ENCODE measurements around the gene WWOX.

WWOX gene

DNA sequence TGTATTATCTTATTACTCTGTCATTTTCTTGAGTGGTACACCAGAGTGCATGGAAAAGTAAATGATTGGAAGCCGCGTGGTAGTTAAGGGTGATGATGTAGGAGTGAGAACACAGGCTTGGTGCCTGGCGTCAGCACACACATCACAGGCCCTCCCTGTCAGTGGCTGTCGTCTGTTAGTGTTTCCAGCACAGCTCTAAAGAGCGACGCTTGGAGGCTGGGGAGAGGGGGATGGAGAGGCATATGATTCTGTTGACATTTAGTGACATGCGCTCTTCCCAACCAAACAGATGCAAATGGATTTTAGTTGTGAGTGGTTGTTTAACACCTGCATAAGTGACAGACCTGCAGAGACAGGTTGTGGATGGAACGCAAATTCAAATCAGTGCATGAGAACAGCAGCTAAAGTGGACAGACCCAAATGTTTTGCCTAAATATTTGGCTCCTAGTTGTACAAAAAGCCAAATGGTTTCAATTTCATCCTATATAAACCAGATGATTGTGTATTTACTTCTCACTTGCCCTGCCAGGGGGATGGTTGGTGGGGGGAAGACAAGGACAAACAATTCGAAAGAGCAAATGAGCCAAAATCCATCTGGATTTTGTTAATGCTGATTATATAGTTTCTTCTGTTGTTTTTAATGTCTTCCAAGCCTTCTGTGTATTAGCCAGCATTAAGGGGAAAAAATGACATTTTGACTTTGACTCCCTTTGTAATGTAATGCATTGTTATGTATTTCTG, 222.3 kb downstream of the WWOX start:
- TF ChIP-seq POLR2A (IDR thresholded peaks at IDR 0.05; ENCODE audit: low read length) (no peak), GATA1 (IDR thresholded peaks at IDR 0.05; ENCODE audit: low read depth, low read length) (no peak)
- no peak for DNase-seq

DNA sequence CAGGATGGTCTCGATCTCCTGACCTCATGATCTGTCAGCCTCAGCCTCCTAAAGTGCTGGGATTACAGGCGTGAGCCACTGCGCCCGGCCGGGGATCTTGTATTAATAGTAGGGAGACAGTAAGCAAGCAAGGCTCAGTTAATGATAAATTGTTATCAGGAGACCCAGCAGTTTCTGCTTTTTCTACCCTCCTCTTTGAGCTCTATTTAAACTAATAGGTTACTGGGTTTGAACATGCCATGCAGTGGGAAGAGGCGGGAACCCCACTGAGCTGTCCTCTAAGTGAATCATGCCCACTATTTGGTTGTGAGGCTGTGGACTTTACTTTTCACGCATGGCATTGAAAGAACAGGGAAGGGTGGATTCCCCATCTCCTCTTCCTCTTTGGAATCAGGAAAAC, 223.9 kb downstream of the WWOX start:
- TF ChIP-seq GATA1 (IDR thresholded peaks at IDR 0.05; ENCODE audit: low read depth, low read length): no peak
- no peak for TF ChIP-seq POLR2A (IDR thresholded peaks at IDR 0.05; ENCODE audit: low read length)
- DNase-seq: no peak

DNA sequence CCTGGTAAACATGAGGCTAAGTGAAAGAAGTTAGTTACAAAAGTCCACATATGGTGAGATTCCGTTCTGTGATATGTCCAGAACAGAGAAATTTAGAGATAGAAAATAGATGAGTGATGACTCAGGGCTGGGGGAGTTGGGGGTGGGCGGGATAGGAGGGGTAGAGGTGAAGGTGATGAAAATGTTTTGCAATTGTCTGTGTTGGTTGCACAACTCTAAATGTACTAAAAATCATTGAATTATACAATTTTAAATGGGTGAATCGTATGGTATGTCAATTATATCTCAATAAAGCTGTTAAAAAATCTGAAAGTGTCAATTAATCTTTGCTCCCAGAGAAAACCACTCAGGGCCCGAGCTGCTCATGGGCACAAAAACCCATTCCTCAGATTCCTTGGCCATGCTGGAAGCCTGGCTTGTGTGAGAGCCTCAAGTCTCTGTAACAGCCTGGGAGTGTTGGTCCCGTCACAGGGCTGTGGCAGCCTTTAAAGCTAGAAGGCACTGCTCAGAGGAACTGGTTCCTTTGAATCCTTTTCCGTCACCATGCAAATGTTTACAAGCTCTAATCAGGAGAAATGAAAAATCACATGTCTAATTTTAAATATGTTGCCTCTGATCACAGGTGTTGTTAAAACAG, 225.3 kb downstream of the WWOX start:
- no peak for DNase-seq
- TF ChIP-seq GATA1 (IDR thresholded peaks at IDR 0.05; ENCODE audit: low read depth, low read length) (no peak), POLR2A (IDR thresholded peaks at IDR 0.05; ENCODE audit: low read length) (no peak)

DNA sequence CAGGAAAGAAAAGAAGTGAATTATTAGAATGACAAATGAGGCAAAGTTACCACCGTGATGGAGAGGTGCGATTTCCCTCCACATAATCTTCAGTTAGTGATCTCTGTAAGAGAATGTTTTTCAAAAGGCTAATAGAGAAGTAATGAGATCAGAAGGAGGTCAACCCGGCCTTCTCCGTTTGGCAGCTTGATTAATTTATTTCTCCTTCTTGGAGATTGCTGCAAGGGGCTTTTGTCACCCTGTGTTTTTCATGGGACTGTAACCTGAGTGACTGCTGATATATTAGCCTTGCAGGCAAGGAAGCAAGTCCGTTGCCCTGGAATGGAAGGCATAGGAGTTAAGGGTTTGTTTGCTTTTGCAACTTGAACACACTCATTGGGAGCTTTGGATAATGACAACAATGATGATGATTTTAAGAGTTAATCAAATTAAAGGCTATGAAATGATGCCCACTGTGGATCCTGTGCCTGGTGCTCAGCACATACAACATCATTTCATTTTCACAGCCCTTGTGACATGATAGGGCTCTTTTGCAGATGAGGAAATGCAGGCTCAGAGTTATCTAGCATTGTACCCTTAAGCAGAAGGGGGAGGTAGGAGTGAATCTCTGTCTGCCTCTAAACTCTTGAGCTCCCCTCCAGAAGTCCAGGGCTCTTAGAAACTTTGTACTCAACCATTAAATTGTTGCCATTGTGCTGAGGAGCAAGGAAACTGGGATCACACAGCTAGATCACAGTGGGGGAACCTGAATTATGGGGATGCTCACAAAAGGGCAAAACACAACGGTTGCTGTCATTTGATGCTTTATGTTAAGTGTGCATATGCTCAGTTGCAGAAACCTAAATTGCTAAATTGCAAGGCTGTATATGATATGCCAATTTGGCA, 226.3 kb downstream of the WWOX start:
- TF ChIP-seq GATA1 (IDR thresholded peaks at IDR 0.05; ENCODE audit: low read depth, low read length) (no peak), POLR2A (IDR thresholded peaks at IDR 0.05; ENCODE audit: low read length) (no peak)
- no peak for DNase-seq

DNA sequence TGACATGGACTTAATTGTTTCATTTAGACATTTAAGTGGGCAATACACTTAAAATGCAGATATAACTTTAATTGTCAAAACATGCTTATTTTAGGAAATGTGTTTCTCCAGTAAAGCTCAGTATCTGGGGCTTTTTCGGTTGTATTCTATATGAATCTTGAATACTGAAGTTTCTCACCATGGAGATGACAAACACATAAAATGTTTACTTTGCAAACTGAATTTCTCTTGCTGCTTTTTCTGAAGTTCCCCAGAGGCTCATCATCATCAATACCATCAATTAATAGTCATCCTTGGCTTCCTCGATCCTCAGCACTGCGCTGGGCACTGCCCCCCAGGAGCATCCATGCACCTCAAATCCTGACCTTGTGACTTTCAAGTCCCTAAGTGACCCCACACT, 227.3 kb downstream of the WWOX start:
- TF ChIP-seq POLR2A (IDR thresholded peaks at IDR 0.05; ENCODE audit: low read length) (no peak), GATA1 (IDR thresholded peaks at IDR 0.05; ENCODE audit: low read depth, low read length) (no peak)

GRCh38 chr16:78331731-78332130, 232.3 kb downstream of the WWOX start:
- TF ChIP-seq POLR2A (IDR thresholded peaks at IDR 0.05; ENCODE audit: low read length) (no peak), GATA1 (IDR thresholded peaks at IDR 0.05; ENCODE audit: low read depth, low read length) (no peak)
- DNase-seq: no peak

More for the DNA sequence above, 227.3 kb downstream of the WWOX start:
- no peak for DNase-seq

DNA sequence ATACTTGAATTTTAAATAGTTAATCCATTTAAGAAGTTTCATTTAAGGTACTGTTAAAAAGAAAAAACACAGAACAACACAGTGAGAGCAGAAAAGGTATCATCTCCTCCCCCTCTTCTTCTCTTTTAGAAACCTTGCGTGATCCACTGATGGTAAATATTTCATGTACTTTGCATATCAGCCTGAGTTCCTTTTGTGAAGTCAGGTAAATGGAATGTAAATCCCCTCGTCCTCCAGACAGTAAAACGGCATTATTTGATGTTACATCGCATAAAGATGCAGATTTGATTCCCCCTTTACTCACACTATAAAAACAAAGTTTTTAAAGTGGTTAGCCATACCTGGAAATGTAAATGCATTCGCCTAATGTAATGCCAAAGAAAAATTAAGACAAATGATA, 234.4 kb downstream of the WWOX start:
- no peak for DNase-seq
- TF ChIP-seq GATA1 (IDR thresholded peaks at IDR 0.05; ENCODE audit: low read depth, low read length) (no peak), POLR2A (IDR thresholded peaks at IDR 0.05; ENCODE audit: low read length) (no peak)

GRCh38 chr16:78340590-78340989, 241.1 kb downstream of the WWOX start:
- DNase-seq: no peak
- TF ChIP-seq POLR2A (IDR thresholded peaks at IDR 0.05; ENCODE audit: low read length) (no peak), GATA1 (IDR thresholded peaks at IDR 0.05; ENCODE audit: low read depth, low read length) (no peak)

- no peak for DNase-seq
- no peak for TF ChIP-seq POLR2A (IDR thresholded peaks at IDR 0.05; ENCODE audit: low read length)
- no peak for TF ChIP-seq GATA1 (IDR thresholded peaks at IDR 0.05; ENCODE audit: low read depth, low read length)
Measured at GRCh38 chr16:78348068-78348467, 248.6 kb downstream of the WWOX start.

- DNase-seq: no peak
- no peak for TF ChIP-seq GATA1 (IDR thresholded peaks at IDR 0.05; ENCODE audit: low read depth, low read length)
- TF ChIP-seq POLR2A (IDR thresholded peaks at IDR 0.05; ENCODE audit: low read length): no peak
Measured at GRCh38 chr16:78348886-78349285, 249.4 kb downstream of the WWOX start.

- DNase-seq: no peak
- TF ChIP-seq POLR2A (IDR thresholded peaks at IDR 0.05; ENCODE audit: low read length): no peak
- no peak for TF ChIP-seq GATA1 (IDR thresholded peaks at IDR 0.05; ENCODE audit: low read depth, low read length)
Measured at GRCh38 chr16:78352184-78352583, 252.7 kb downstream of the WWOX start.

- no peak for TF ChIP-seq POLR2A (IDR thresholded peaks at IDR 0.05; ENCODE audit: low read length)
- no peak for TF ChIP-seq GATA1 (IDR thresholded peaks at IDR 0.05; ENCODE audit: low read depth, low read length)
- DNase-seq: no peak
Measured at GRCh38 chr16:78353640-78354275, 254.3 kb downstream of the WWOX start.

DNA sequence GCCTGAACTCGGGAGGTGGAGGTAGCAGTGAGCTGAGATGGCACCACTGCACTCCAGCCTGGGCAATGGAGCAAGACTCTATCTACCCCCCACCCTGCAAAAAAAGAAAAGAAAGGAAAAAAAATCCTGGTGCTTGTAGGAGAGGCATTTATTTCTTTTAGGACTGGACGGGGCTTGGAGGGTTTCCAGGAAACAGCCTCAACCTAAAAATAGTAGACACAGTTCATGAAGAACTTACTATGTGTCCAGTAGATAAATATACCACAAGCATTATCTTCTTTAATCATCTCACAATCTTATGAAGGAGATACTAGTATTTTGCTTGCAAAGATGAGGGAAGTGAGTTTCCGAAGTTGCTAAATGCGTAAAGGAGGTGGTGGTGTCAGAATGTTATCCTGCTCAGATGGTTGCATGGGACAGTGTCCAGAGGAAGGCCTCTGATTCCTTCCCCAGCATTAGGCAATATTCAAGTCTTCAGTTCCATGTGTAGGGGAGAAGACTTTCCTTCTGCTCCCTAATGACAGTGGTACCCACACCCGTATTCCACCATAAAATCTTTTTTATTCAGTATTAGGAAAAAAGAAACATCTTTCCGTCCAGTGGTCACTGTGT, 263.2 kb downstream of the WWOX start:
- no peak for DNase-seq
- TF ChIP-seq POLR2A (IDR thresholded peaks at IDR 0.05; ENCODE audit: low read length) (no peak), GATA1 (IDR thresholded peaks at IDR 0.05; ENCODE audit: low read depth, low read length) (no peak)
